ENCODE measurements around the gene SEMA4B. TPM values are rescaled to one million over a fixed set of nuclear protein-coding genes. Genes with fewer than 3 reads are reported as not detected.
"Not testable (repeated sequence)": the region's sequence is repeated elsewhere in the genome, so short reads cannot be mapped to it uniquely, and the experiment has no call there.

Gene SEMA4B
- polyA plus RNA-seq, 3 donors: 13.2 to 65.0 (median 22.0) TPM

- WGBS (ENCODE audit: insufficient coverage): no CpG with 5 or more reads among the region's 5 CpGs
- H3K9ac ChIP-seq (ENCODE audit: insufficient read depth, low read length, poor library complexity, severe bottlenecking): no peak overlapping the region
These were observed 58.4 kb downstream of the SEMA4B start for GRCh38 chr15:90259524-90259923.

DNA sequence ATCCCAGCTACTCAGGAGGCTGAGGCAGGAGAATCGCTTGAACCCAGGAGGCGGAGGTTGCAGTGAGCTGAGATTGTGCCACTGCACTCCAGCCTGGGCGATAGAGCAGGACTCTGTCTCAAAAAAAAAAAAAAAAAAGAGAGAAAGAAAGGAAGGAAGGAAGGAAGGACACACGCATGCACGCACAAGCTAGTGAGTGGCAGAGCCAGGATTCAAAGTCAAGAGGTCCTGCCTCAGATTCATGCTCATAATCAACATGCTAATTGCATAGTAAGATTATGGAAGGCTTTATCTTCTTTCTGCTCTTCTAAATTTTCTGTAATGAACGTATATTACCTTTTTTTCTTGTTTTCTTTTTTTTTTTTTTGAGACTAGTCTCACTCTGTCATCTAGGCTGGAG lies 59.6 kb downstream of the SEMA4B start:
- H3K9me3 Mint-ChIP-seq; intact Hi-C loops (cut with micrococcal nuclease): not testable (repeated sequence)
- WGBS (ENCODE audit: insufficient coverage): no CpG with 5 or more reads among the region's 6 CpGs

More at GRCh38 chr15:90259524-90259923, 58.4 kb downstream of the SEMA4B start:
- Histone ChIP-seq H3K4me1 (ENCODE audit: control insufficient read depth in 1 of 2, insufficient read depth in 2 of 2, low read length in 2 of 2) (peaks cover 3 to 4% of the 10 kb centered on the region in 2 donors), H3K27ac (ENCODE audit: low read depth in 1 of 2, low read length in 2 of 2) (no peak overlapping the region), H3K27me3 (ENCODE audit: control insufficient read depth in 2 of 2, insufficient read depth in 2 of 2, low read length in 2 of 2) (no peaks in the 10 kb centered on the region), H3K79me2 (ENCODE audit: insufficient read depth, low read length) (no peaks in the 10 kb centered on the region), H3K4me2 (replicated peaks; ENCODE audit: extremely low read depth, low read length, poor library complexity, severe bottlenecking) (no peak overlapping the region), H2AFZ (ENCODE audit: insufficient read depth, low read depth, low read length, poor library complexity, severe bottlenecking) (no peak overlapping the region), H3K4me3 (replicated peaks in 1 of 3; ENCODE audit: low read depth in 2 of 3, low read length in 3 of 3) (no peak overlapping the region), H3K9me3 (replicated peaks in 1 of 2; ENCODE audit: control insufficient read depth in 1 of 2, insufficient read depth in 1 of 2, low read length in 2 of 2) (no peaks in the 10 kb centered on the region), H3K36me3 (replicated peaks in 1 of 2; ENCODE audit: control insufficient read depth in 1 of 2, insufficient read depth in 2 of 2, low read length in 2 of 2) (no peaks in the 10 kb centered on the region), H4K20me1 (ENCODE audit: insufficient read depth, low read length) (no peaks in the 10 kb centered on the region)
- no peaks in the 10 kb centered on the region for H3K9me3 Mint-ChIP-seq
- no peak overlapping the region for H3K27ac Mint-ChIP-seq
- H3K27me3 Mint-ChIP-seq (ENCODE audit: low read depth in 3 of 3): peaks cover 3 to 8% (median 7%) of the 10 kb centered on the region in 3 donors
- intact Hi-C loops (cut with micrococcal nuclease): no loop called here
- H3K4me1 Mint-ChIP-seq: peaks cover 7% of the 10 kb centered on the region
- no peaks in the 10 kb centered on the region for H3K36me3 Mint-ChIP-seq
- no peak overlapping the region for H3K4me3 Mint-ChIP-seq
- DNase-seq: no peak
- TF ChIP-seq CTCF (IDR thresholded peaks at IDR 0.05): no peak

More for the DNA sequence above, 59.6 kb downstream of the SEMA4B start:
- DNase-seq; H3K9ac ChIP-seq (ENCODE audit: insufficient read depth, low read length, poor library complexity, severe bottlenecking); H3K4me2 ChIP-seq (replicated peaks; ENCODE audit: extremely low read depth, low read length, poor library complexity, severe bottlenecking); H3K27me3 ChIP-seq (ENCODE audit: control insufficient read depth in 2 of 2, insufficient read depth in 2 of 2, low read length in 2 of 2); H3K79me2 ChIP-seq (ENCODE audit: insufficient read depth, low read length); H3K27me3 Mint-ChIP-seq (ENCODE audit: low read depth in 3 of 3); H3K9me3 ChIP-seq (replicated peaks in 1 of 2; ENCODE audit: control insufficient read depth in 1 of 2, insufficient read depth in 1 of 2, low read length in 2 of 2); H3K4me1 ChIP-seq (ENCODE audit: control insufficient read depth in 1 of 2, insufficient read depth in 2 of 2, low read length in 2 of 2); H2AFZ ChIP-seq (ENCODE audit: insufficient read depth, low read depth, low read length, poor library complexity, severe bottlenecking); H3K4me3 ChIP-seq (replicated peaks in 1 of 3; ENCODE audit: low read depth in 2 of 3, low read length in 3 of 3); H3K4me3 Mint-ChIP-seq; H3K27ac ChIP-seq (ENCODE audit: low read depth in 1 of 2, low read length in 2 of 2); H4K20me1 ChIP-seq (ENCODE audit: insufficient read depth, low read length); H3K36me3 Mint-ChIP-seq; H3K36me3 ChIP-seq (replicated peaks in 1 of 2; ENCODE audit: control insufficient read depth in 1 of 2, insufficient read depth in 2 of 2, low read length in 2 of 2): not testable (repeated sequence)
- H3K27ac Mint-ChIP-seq: peak overlapping the region in 1 of 7 donors; percentile 33
- peaks cover 14% of the 10 kb centered on the region for H3K4me1 Mint-ChIP-seq
